Umbilical cord (tissue), 2 donors: Measurements from ENCODE around the gene UPF1. TPM values are rescaled to one million over a fixed set of nuclear protein-coding genes. Genes with fewer than 3 reads are reported as not detected.

Experiments used
- DNase-seq: peaks from one replicate; pipeline ENCODE4 v3.0.0-alpha.2; 2015; ENCODE audit warnings: low spot score
- total RNA-seq: library from RNA; depleted of rRNA; stranded (reverse); fragments of >200 nt; gene quantifications from one replicate; pipeline ENCODE4 v1.2.3, GENCODE V29; 2014; ENCODE audit warnings: low replicate concordance; ENCODE audit not compliant: insufficient read depth

The UPF1 gene
- total RNA-seq, 1 donor from 2014 or later = 47.7 TPM

DNA sequence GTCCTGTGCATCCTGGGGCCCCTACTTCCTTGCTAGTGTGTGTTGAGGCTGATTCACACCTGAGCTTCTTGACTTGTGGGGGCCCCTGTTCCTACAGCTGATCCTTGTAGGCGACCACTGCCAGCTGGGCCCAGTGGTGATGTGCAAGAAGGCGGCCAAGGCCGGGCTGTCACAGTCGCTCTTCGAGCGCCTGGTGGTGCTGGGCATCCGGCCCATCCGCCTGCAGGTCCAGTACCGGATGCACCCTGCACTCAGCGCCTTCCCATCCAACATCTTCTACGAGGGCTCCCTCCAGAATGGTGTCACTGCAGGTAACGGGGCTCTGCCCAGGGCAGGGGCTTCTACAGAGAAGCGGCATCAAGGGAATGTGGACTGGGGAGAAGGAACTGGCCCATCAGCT is 25.5 kb downstream of the UPF1 start:
- DNase-seq = no peak

DNA sequence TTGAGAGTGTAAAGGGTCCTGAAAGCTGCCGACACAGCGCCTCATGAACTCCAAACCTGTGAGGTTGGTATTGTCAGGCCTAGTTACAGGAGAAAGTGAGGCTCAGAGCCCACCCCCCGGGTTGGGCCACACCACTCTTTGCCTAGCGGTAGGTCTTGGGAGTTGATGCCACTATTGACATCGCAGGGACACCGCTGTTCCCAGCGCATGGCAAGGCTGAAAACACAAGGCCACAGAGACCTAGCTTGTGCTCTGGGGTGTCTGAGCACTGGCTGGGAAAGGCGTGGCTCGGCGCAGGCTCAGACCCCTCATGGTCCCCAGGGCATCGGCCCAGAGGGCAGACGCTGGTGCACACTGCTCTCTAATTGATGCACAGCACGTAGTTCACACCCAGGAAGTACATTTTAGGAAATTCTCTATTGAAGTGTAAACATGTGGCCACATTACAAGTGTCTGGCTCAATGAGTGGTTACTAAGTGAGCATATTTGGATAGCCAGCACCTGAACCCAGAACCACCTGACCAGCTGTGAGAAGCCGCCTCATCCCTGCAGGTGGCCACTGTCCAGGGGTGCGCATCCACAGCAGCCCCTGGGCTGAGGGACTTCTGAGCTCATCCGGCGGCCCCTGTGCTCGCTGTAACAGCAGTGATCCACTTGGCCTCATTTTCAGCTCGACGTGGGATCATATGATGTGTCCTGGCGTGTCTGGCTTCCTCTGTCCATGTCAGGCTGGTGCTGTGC is 27.3 kb downstream of the UPF1 start:
- DNase-seq = no peak

DNA sequence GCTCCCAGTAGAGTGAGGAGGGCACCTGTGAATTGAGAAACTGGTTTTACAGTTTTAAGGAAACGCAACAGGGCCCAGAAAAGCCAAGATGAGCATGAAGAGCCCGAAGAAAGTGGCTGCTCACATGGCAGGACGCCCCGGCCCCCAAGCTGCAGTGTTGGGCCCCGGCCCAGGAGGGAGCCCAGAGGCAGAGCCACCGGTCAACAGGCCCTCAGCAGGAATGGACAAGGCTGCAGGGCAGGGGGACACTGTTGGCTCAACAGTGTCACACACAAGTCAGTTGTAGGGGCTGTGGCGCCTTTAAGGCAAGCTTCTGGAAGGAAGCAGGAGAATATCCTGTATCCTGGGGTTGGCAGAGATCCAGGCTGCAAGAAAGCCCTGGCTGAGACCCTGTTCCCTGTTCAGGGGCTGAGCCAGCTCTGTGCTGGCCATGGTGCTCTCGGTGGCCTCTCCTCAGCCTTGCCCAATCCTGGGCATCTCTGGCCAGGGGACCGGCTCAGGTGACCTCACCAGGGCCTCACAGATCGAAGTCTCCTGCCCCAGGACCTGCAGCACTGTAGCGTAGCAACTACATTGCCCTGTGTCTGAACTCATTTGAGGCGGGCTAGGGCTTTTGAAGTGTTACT is 28.0 kb downstream of the UPF1 start:
- DNase-seq = peak; percentile 13

DNA sequence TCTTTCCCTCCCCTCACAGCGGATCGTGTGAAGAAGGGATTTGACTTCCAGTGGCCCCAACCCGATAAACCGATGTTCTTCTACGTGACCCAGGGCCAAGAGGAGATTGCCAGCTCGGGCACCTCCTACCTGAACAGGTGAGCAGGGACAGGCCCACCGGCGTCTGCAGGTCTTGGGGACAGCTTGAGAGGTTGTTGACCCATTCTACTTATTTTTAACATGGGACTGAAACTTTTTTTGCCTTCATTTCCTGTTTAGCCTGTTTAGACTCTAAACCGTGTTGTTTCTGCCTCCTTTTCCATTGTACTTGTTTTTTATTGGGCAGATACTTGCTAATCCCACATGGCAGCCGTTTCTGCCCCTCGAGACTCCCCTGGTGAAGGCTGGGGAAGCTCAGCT is 28.5 kb downstream of the UPF1 start:
- DNase-seq = no peak

DNA sequence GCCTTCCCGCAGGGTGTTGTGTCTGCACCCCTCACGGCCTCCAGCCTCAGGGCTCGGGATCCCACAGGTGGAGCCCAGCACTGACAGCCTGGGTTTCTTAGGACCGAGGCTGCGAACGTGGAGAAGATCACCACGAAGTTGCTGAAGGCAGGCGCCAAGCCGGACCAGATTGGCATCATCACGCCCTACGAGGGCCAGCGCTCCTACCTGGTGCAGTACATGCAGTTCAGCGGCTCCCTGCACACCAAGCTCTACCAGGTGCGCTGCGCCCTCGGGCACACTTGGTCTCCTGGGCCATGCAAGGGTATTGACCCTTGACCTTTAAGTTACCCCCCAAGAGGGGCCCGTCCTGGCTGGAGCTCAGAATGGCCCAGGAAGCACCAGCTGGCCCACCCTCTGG is 29.0 kb downstream of the UPF1 start:
- no peak for DNase-seq

DNA sequence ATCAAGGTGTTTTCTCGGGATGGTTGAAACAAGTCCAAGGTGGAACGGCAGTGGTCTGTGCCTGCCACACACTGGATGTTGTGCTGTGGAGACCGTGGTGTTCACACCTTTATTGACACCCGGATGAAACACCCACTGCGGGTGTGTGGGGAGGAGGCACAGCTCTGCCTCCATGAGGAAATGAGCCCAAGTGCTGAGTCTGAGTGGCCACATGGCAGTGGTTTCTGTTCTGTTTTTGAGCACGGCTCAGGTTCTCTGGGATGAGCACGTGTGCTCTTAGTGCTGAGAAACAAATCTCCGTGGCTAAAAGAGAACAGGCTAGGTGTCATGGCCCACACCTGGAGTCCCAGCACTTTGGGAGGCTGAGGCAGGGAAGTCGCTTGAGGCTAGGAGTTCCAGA is 29.5 kb downstream of the UPF1 start:
- DNase-seq = no peak

DNA sequence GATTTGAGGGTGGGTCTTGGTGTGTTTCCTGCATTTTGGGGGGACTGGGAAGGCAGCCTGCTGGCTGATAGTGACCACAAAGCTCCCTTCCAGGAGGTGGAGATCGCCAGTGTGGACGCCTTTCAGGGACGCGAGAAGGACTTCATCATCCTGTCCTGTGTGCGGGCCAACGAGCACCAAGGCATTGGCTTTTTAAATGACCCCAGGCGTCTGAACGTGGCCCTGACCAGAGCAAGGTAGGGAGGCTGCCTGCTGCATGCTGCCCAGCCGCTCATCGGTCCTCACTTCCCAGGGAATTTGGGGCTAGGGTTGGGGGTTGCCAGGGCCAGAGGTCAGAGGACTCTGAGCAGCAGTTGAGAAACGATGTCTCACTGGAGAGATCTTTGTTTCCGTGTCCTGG is 30.2 kb downstream of the UPF1 start:
- no peak for DNase-seq

DNA sequence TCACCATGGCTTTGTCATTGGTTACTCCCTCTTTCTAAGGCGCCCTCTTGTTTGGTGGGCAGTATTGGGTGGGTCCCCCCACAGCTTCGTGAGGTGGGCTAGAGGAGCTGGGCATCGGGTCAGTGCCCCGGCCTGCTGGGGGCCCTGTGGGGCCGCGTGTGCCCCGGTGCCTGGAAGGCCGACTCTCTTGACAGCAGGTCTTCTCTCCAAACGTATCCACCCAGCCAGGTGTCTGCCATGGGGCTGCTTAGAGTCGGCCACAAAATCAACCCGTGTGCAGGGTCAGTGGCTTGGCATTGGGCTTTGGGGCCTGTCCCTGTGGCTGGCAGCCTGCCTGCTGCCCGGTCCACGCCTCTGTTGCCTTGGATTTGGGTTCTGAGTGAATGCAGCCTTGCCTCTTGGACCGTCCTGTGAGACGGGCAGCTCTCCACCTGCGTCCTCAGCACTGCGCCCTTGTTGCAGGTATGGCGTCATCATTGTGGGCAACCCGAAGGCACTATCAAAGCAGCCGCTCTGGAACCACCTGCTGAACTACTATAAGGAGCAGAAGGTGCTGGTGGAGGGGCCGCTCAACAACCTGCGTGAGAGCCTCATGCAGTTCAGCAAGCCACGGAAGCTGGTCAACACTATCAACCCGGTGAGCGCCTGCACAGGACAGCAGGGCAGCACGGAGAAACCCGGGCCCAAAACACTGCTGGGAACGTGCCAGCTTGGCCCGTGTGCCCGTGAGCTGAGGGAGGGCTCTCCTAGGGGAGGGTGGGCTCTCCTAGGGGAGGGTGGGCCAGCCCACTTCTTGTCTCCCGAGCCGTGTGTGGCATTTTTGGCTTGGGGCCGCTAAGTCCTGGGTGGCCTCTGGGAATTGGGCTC is 31.4 kb downstream of the UPF1 start:
- no peak for DNase-seq

DNA sequence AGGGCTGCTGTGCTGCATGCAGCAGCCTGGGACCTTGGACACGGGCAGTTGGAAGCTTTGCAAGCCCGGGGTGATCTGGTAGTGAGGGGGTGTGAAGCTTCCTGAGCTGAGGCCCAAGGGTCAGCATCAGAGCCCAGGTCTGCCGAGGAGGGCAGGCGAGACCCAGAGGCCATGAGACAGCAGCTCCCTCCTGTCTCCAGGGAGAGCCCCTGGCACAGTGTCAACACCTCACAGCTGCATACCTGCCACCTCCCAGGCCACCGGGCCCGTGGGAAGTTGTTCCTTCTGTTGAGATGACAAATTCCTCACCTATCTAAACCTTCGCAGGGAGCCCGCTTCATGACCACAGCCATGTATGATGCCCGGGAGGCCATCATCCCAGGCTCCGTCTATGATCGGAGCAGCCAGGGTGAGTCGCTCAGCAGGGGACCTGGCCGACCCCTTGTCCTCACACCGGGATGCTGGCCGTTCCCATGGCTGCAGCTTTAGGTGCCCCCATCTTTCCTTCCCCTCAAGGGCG is 32.1 kb downstream of the UPF1 start:
- no peak for DNase-seq

DNA sequence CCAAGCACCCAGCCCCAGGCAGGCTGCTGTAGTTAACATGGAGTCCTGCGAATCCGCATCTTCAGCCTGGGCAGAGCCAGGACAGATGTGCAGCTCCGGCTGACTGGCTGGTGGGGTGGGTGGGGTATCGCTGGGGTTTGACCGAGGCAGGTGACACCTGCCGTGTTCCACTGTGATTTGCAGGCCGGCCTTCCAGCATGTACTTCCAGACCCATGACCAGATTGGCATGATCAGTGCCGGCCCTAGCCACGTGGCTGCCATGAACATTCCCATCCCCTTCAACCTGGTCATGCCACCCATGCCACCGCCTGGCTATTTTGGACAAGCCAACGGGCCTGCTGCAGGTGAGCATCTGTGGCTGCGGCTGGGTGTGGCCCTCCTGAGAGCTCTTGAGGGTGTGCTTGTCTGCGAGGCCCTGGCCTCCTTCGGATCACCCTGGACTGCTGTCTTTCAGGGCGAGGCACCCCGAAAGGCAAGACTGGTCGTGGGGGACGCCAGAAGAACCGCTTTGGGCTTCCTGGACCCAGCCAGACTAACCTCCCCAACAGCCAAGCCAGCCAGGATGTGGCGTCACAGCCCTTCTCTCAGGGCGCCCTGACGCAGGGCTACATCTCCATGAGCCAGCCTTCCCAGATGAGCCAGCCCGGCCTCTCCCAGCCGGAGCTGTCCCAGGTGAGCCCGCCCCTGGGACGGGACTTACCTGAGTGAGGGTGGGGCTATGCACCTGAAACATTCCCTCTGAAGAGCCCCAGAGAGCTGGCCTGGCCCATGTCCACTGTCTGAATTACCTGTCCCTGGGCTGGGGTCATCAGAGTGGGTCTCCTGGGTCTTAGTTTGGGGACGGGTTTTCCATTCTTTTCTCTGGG is 33.6 kb downstream of the UPF1 start:
- no peak for DNase-seq

DNA sequence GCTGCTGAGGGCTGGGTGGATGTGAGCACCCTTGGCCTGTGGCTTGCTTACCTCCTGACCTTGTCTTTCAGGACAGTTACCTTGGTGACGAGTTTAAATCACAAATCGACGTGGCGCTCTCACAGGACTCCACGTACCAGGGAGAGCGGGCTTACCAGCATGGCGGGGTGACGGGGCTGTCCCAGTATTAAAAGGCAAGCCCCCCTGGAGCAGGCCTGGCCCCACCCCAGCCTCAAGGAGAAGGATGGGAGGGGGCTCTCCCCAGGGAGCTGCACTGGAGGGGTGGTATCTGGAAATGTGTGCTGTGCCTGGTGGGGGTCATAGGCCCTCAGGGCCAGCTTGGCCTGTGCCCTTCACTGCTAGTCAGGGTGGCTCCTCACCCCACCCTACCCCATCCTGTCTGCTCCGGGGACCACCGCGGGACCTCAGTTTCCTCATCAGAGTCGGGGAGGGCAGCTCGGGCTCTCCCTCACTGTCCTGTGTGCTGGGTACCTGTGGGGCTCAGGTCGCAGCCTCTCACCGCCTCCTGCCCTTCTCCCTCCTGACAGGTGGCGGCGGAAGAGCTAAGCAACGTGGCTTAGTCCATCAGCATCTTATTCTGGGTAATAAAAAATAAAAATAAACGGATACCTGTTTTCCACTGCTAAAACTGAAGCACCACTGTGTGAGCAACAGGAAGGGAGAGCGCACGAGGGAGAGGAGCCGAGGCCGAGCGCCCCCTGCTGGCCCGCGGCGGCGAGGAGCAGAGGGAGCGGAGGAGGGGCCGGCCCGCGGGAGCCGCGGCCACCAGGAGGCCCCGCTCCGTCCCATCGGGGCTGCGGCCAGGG is 34.4 kb downstream of the UPF1 start:
- DNase-seq = peak; percentile 42

DNA sequence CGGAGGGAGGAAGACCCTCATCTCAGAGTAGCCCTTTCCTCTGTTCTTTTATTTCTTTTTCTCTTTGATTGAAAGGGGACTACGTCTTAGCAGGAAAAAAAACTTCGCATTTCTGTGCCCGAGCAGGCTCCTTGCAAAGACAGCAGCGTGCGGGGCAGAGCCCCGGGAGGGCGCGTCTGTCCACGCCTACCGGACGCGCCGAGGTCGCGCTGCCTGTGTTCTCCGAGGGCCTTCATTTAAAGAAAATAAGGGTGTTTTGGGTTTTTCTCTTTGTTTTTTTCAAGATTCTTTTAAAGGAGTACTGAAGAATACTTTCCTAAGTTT is 35.0 kb downstream of the UPF1 start:
- DNase-seq = no peak

DNA sequence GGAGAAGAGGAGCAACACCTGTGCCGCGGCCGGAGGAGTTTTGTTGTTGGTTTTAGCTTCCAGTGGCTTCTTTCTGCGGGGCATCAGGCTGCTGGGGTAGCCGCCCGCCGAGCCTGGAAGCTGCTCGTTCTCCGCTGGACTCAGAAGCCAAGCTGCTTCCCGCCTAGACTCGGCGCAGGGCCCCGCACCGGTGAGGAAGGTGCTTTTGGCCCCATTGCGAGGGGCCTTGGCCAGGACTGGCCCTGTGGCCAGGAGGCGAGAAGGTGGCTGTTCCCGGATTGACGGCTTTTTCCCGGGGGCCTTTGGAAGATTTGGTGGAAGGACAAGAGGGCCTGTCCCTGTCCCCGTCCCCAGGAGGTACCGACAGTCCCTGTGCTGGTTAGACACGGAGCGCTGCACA is 35.4 kb downstream of the UPF1 start:
- DNase-seq = no peak

DNA sequence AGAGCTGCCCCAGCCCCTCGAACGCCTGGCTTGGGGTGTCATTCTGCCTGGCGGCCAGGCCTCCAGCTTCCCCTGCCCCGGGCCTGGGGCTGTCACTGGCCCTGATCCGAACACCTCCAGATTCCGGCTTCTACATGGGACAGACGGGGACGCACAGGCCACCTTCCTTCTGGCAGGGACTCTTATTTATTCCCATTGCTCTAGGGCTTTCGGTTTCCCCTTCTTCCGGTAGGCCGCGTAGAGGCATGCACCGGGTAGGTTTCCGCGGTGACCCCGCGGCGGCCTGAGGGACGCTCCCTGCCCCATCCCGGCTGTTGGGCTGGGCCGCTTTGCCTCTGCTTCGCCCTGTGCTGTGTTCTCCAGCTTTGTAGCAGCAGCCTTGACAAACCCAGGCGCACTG is 36.0 kb downstream of the UPF1 start:
- no peak for DNase-seq

DNA sequence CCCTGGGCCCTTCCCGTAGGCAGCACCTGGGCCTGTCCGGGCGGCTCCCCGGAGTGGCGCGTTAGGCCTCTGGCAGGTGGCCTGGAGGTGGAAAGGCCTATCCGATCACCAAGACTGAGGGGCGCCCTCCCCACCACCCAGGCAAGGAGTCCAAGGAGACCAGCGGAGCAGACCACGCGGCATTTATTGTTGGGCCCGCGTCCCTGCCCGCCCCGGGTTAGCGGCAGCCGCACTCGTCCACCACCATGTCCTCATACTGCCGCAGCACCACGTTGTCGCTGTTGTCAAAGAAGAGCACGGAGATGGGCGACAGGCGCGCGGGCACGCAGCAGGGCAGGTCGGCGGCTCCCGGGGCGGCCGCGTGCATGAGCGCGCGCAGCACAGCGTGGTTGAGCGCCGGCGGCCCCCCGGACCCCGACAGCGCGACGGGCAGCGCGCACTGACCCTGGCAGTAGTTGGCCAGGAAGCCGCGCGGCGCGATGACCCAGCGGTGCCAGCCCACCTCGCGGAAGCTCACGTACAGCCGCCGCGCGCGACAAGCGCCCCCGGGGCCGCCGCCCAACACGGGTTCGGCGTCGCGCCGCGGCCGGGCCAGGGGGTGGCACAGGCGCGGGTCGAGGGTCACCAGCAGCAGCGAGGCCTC is 36.7 kb downstream of the UPF1 start:
- DNase-seq = no peak

DNA sequence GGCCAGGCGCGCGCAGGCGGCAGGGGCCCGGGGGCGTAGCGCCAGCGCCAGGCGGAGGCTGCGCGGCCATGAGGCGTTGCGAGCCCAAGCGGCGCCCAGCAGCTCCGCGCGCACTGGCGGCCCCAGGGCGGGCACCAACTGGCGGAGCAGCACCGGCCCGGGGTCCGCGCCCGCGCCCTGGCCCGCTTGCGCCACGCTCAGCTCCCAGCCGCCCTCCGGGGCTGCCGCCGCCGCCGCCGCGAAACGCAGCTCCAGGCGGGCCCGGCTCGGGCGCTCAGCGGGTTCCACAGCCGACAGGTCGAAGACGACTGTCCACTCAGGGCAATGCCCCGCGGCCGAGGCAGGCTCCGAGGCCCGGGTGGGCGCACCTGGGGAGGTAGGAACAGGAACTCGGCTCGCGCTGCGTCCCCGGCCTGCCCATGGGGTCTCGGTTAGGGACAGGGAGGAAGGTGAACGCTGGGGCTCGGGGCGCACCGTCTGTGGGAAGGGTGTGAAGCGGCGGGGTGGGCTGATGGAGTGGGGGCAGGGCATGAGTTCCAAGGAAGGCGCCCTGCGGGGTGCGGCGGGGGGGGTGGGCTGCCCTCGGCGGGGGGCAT is 37.4 kb downstream of the UPF1 start:
- DNase-seq = peak; percentile 11

DNA sequence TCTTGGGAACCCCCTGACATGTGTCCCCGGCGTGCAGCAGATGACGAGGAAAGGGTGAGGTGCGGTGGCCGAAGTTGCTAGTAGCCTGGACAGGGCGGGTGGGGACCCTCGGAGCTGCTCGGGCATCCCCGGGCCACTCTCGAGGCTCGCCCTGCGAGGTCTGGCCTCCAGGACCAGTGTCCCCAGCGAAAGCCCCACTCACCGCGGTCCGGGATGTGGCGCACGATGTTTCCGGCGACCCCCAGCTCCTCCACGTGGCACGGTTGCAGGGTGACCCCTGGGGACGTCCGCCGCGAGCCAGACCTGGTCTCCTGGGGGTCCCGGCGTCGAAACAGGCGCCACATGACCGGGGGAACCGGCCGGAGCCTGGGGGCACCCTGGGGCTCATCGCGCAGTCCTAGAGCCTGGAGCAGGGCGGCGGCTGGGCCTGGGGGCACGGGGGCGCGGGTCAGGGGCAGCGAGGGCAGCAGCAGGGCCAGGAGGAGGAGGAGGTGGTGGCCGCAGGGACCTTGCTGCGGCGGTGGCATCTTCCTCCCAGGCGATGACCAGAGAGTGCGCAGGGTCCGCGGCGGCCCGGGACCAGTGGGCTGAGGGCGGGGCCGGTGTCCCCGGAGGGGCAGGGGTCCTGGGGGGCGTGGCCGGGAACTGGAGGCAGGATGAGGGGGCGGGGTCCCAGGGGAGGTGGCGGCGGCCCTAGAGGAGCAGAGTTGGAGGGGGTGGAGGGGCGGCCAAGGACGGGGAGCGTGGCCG is 38.2 kb downstream of the UPF1 start:
- no peak for DNase-seq

DNA sequence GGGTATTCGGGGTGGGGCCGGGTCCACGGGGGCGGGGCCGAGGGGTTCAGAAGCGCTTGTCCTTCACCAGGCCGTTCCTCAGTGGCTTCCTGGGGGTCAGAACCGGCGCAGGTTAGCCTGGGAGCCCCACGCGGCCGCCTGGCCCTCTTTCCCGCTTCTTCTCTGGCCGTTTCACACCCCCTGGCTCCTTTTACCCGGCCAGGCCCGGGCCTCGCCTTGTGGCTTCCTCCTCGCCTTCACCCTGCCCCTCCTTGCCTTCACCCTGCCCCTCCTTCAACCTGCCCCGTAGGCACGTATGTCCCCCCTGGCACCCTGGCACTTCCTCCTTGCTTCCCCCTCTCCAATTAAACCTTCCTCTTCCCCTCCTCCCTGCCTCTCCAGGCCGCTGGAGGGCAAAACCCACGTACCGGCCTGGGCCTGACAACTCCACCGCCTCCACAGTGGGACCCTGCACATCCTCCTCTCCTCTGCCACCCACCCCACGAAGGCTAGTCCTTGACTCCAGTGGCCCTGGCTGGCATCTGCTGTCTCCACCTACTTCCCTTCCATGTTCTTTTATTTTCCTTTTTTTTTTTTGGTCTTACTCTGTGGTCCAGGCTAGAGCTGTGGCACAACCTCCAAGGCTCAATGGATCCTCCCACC is 38.9 kb downstream of the UPF1 start:
- DNase-seq = no peak

DNA sequence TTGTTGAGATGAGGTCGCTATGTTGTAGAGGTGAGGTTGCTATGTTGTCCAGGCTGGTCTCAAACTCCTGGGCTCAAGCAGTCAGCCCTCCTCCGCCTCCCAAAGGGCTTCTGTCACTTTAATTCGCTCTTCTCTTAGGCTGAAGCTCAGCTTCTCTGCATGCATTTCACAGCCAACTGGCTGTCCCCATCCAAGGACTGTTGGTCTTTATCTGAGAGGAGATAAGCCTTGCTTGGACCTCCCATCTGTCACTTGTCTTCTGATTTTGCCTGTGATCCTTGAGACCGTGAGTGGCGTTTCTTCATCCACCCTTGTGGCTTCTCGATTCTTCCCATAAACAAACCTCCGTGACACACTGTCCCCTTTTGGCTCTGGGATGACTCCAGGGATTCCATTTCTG is 39.8 kb downstream of the UPF1 start:
- DNase-seq = no peak
